Suppressor macrophage treated with lipopolysaccharide for 1 hour (primary cell): ENCODE results near the gene CFAP157.

Source experiments
- DNase-seq, 3 donors: peaks; one replicate each; pipeline ENCODE4 v3.0.0-alpha.2; 2020 to 2022

CFAP157 gene

DNA sequence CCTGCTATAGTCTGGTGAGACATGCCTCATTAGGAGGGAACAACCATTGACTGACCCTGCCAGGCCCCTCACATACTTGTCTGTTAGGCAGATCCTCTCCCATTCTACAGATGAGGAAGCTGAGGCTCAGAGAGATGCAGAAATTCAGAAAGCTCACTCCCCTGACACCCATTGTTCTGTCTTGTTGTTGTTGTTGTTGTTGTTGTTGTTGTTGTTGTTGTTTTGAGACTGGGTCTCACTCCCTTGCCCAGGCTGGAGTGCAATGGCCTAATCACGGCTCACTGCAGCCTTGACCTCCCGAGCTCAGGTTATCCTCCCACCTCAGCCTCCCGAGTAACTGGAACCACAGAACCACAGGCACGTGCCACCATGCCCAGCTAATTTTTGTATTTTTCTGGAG is 13.1 kb upstream of the CFAP157 start:
- DNase-seq = no peak

- DNase-seq = no peak
Measured at GRCh38 chr9:127694890-127695720, 11.7 kb upstream of the CFAP157 start.

DNA sequence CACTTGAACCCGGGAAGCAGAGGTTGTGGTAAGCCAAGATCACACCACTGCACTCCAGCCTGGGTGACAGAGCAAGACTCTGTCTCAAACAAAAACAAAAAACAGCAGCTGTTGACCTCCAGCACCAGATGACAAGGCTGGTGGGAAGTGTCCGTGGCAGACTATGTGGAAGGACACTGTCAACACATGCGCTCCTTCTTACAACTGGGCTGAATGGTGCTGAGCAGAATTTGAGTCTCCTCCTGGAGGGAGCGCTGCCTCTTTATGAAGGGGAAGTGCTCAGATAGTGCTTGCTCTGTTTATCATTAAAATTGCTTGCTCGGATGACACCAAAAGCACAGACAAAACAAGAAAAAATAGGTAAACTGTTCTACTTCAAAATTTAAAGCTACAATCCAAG is 9.2 kb upstream of the CFAP157 start:
- no peak for DNase-seq

GRCh38 chr9:127698386-127698785 is 8.4 kb upstream of the CFAP157 start:
- DNase-seq = no peak

GRCh38 chr9:127698985-127699670 is 7.7 kb upstream of the CFAP157 start:
- DNase-seq = peak; percentile 97 to 98 (median 97)

DNA sequence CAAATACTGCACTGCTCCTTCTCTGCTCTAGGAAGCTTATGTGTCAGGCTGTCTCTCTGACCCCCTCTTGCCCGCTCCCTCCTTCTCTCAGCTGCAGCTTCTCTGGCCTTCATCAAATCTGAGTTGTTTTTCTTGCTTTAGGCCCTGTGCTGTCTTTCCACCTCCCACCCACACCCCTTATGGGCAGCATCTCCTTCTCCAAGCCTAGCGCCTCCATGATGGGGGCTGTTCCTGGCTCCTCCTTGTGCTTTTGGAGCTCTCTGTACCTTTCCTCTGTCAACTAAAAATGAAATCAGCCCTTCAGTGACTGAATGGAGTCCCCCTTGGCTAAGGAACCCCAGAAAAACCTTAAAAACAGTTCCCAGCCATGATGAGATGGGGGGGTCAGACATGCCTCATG is 6.6 kb upstream of the CFAP157 start:
- DNase-seq = no peak

DNA sequence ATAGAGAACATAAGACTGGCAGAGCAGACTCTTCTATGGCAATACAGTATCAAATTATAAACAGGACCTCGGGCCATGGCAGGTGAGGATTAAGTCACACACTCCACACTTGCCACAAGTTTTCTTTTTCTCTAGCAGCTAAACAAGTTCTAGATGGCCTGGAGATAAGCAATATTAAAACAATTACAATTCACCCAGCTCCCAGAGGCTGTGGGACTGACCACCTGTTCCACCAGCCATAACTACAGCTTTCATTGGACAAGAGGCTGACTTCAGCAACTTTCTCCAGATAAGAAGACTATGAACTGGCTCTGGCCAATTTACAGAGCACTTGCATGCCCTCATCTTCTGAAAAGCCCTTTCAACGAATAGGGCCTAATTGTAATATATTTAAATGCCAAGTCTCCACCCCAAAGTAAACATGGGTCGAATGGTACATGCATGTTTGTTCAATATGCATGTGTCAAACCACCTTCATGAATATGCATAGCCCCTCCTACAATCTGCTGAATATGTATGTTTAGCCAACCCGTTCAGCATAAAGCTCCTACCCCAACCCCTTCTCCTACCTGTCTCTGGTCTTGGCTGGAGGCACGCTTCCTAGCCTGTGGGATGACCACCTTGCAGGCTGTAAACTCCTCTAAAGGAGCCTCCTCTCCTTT is 6.1 kb upstream of the CFAP157 start:
- DNase-seq = no peak

DNA sequence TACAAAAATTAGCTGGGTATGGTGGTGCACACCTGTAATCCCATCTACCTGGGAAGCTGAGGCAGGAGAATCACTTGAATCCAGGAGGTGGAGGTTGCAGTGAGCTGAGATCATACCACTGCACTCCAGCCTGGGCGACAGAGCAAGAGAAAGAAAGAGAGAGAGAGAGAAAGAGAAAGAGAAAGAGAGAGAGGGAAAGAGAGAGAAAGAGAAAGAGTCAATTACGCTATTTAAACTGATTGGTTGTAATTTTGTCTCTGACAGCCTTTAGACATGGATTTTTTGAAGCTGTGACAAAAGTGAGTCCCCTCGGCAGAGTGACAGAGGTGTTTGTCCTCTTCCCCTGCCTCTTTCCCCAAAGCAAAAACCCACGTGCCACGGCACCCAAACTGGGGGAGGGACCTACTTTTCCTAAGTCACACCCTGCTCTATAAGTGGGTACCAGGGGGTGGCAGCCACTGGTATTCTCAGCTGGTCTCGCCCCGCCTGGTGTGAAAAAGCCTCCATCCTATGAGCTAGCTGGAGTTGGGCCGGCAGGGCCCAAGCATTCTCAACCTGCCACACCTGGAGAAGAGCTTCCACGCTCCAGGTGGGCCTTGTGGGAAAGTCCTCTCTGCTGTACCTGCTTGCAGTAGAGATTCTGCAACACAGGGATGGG is 3.4 kb upstream of the CFAP157 start:
- DNase-seq = no peak

GRCh38 chr9:127705577-127706379 is 1.0 kb upstream of the CFAP157 start:
- no peak for DNase-seq

DNA sequence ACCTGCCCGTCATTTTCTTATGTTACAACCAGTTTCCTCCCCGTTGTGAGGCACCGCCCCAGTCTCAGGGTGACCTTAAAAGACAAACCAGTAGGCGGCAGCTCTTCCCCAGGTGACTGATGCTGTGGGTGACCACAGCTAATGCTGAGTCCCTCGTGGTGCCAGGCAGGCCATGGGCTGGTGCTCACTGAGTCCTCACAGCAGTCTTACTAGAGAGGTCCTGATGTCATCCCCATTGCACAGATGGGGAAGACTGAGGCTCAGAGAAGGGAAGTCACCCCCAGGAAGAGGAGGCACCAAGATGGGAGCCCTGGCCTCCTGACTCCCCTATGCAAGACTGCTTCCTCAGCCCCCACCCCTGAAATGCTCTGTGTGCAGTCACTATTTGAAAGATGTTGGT is 978 bp downstream of the CFAP157 start:
- no peak for DNase-seq

DNA sequence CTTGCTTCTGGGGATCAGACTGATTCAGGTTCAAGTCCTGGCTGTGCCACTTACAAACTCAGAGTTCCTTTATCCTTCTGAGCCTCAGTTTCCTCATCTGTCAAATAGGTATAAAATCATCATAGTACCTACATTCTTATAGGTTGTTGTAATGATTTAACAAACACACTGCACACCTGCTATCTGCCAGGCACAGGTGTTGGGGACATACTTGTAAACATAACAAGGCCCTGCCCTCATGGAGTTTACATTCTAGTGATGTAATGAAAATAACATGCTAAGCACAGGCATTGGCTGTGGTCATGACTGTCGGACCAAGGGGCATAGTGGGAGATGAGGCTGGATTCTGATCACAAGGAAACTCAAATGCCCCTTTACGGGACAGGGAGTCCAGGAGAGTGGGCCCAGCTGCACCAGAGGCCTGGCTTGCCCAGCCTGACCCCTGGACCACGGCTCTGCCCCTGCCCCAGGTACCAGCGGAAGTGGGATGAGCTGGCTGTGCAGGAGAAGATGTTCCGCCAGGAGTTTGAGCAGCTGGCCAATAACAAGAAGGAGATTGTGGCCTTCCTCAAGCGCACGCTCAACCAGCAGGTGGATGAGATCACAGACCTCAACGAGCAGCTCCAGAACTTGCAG is 2.3 kb downstream of the CFAP157 start:
- no peak for DNase-seq

GRCh38 chr9:127710204-127710783 is 3.5 kb downstream of the CFAP157 start:
- DNase-seq = no peak

GRCh38 chr9:127711226-127711701 is 4.5 kb downstream of the CFAP157 start:
- no peak for DNase-seq

GRCh38 chr9:127711831-127712274 is 5.1 kb downstream of the CFAP157 start:
- no peak for DNase-seq

DNA sequence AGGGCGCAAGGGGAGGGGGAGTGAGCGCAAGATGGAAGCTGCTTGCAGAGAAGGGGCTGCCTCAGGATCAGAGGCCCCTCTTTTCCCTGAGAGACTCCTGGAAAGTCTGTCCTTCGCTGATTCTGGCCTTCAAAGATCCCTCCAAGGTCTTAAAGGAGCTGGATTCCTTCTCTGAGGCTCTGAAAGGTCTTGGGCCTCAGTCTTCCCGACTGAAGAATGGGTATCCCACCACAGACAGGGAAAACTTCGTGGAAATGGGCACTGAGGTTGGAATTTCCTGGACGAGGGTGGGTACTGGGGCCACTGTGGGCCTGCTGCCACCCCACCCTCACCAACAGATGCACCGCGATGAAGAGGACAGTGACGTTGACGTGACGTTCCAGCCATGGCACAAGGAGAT is 5.6 kb downstream of the CFAP157 start:
- DNase-seq = no peak

- no peak for DNase-seq
Measured at GRCh38 chr9:127712867-127713266, 6.1 kb downstream of the CFAP157 start.

DNA sequence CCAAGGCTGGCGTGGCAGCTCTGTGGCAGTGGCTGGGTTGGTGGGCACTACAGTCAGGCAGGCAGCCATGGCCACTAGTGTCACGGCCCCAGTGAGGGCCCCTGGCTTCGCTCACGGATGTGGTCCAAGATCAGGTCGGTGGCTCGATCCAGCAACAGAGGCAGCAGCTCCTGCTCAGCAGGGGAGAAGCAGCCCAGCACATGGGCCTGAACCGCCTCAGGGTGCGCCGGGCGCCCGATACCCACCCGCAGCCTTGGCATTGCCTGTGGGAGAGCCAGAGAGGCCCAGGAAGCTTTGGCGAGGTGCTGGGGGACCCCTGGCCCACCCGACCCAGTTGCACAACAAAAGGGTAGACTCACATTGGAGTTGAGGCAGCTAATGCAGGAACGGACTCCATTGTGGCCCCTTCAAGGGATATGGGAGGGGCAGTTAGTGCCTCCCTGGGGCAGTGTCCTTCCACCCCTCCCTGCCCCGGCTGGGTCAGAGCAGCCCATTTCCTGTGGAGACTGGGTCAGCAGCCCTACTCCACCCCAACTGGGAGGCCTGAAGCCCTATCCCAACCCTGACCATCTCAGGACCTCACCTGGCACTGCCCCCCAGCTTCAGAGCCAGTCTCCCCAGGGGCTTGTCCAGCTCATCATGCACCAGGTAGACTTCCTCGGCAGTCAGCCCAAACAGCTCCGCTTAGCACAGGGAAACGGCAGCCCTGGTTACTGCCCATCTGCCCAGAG is 7.4 kb downstream of the CFAP157 start:
- no peak for DNase-seq

DNA sequence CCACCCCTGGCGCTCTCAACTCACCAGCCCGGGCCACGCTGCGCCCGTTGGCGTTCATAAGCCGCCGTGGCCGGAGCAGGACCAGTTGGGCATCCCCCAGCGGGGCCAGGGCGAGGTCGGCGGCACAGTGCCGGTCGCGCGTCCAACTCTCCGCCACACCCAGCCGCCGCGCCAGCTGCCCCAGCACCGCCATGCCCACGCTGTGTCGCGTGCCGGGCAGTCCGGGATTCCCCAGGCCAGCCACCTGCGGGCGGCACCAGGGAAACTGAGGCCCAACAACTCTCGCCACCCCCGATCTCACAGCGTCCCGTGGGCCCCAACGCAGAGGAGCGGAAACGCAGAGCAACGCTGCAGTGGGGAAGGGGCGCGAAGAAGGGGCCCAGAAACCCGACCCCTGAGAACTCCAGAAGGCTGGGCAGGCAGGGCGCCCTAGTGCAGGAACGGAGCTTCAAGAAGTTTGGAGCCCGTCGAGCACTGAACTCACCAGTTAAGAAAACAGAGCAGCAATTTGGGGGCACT is 8.2 kb downstream of the CFAP157 start:
- DNase-seq = peak; percentile 42 to 71 (median 53)

- peak; percentile 98 to 99 (median 99) for DNase-seq
Measured at GRCh38 chr9:127715470-127716337, 8.9 kb downstream of the CFAP157 start, which contains the start of the genes PTRH1 and TTC16. TSS of gene PTRH1 (minus strand) at chr9:127715663. CDS start at chr9:127715639, 24 bp downstream. TSS of gene TTC16 (plus strand) at chr9:127716079. CDS start at chr9:127716146, 67 bp downstream.
